WTC11 (cell line): ENCODE measurements around the gene ZBTB37. TPM values are rescaled to one million over a fixed set of nuclear protein-coding genes. Genes with fewer than 3 reads are reported as not detected.
"Not testable (repeated sequence)": the region's sequence is repeated elsewhere in the genome, so short reads cannot be mapped to it uniquely, and the experiment has no call there.

Source experiments
- ATAC-seq: fragments of 200-7000 bp; cut with Tn5 transposase; 2 replicates; pipeline ENCODE4 v1.10.0; 2021; ENCODE audit warnings: mild to moderate bottlenecking, moderate library complexity
- CTCF ChIA-PET: fragments of 300-600 bp; sonication (Branson Sonifier 250); formaldehyde crosslinking; loops from one replicate; lab custom pipeline; 2021; ENCODE audit warnings: antibody characterized with exemption; lab: Charles Lee
- POLR2A ChIA-PET: fragments of 350-600 bp; sonication (Branson Sonifier 250); formaldehyde crosslinking; loops from one replicate; lab custom pipeline; 2021; ENCODE audit warnings: antibody characterized with exemption; lab: Charles Lee
- DNase-seq: peaks from one replicate; pipeline ENCODE4 v3.0.0; 2021; ENCODE audit warnings: low spot score
- H3K27ac Mint-ChIP-seq: 2 replicates; pipeline ENCODE4 v1.8.0; 2021; ENCODE audit warnings: mixed read lengths
- H3K27me3 Mint-ChIP-seq: 2 replicates; pipeline ENCODE4 v1.8.0; 2021; ENCODE audit warnings: low read depth, mild to moderate bottlenecking, moderate library complexity, mixed read lengths
- H3K36me3 Mint-ChIP-seq: 2 replicates; pipeline ENCODE4 v1.8.0; 2021; ENCODE audit warnings: mixed read lengths
- H3K4me1 Mint-ChIP-seq: 2 replicates; pipeline ENCODE4 v1.8.0; 2022; ENCODE audit warnings: mixed read lengths
- H3K4me3 Mint-ChIP-seq: 2 replicates; pipeline ENCODE4 v1.8.0; 2021; ENCODE audit warnings: mild to moderate bottlenecking, moderate library complexity, mixed read lengths
- H3K9me3 Mint-ChIP-seq: 2 replicates; pipeline ENCODE4 v1.8.0; 2021; ENCODE audit warnings: mixed read lengths
- AR ChIP-seq: fragments of 250-450 bp; sonication (Bioruptor Pico); IDR thresholded peaks from 2 replicates; pipeline ENCODE4 v1.9.0; 2021; ENCODE audit warnings: mild to moderate bottlenecking
- CREB1 ChIP-seq: sonication (generic); formaldehyde crosslinking; IDR thresholded peaks from 2 replicates; pipeline ENCODE4 v1.8.0; 2023; ENCODE audit warnings: mild to moderate bottlenecking, missing genetic modification reagents
- ELF4 ChIP-seq: sonication (generic); formaldehyde crosslinking; IDR thresholded peaks from 2 replicates; pipeline ENCODE4 v1.8.1; 2022; ENCODE audit warnings: low read depth, mild to moderate bottlenecking, moderate library complexity, missing genetic modification reagents
- FOXK1 ChIP-seq: sonication (generic); formaldehyde crosslinking; IDR thresholded peaks from 2 replicates; pipeline ENCODE4 v1.8.0; 2022; ENCODE audit warnings: mild to moderate bottlenecking, moderate library complexity, missing genetic modification reagents
- FOXP1 ChIP-seq: sonication (generic); formaldehyde crosslinking; IDR thresholded peaks from 2 replicates; pipeline ENCODE4 v1.8.0; 2022; ENCODE audit warnings: missing genetic modification reagents, mild to moderate bottlenecking, moderate library complexity, borderline replicate concordance
- GTF2I ChIP-seq: fragments of 250-450 bp; sonication (Bioruptor Pico); conservative IDR thresholded peaks from 2 replicates; pipeline ENCODE4 v1.4.0; 2021; ENCODE audit warnings: mild to moderate bottlenecking
- HMGXB4 ChIP-seq: sonication (generic); formaldehyde crosslinking; IDR thresholded peaks from 2 replicates; pipeline ENCODE4 v1.8.1; 2023; ENCODE audit warnings: mild to moderate bottlenecking, moderate library complexity, missing genetic modification reagents
- JUN ChIP-seq: sonication (generic); formaldehyde crosslinking; IDR thresholded peaks from 2 replicates; pipeline ENCODE4 v1.8.0; 2023; ENCODE audit warnings: mild to moderate bottlenecking, missing genetic modification reagents
- PREB ChIP-seq: sonication (generic); formaldehyde crosslinking; IDR thresholded peaks from 2 replicates; pipeline ENCODE4 v1.8.1; 2022; ENCODE audit warnings: mild to moderate bottlenecking, missing genetic modification reagents, moderate library complexity, borderline replicate concordance
- PRRX2 ChIP-seq: fragments of 250-450 bp; sonication (Bioruptor Pico); IDR thresholded peaks from 2 replicates; pipeline ENCODE4 v1.8.0; 2021; ENCODE audit warnings: mild to moderate bottlenecking
- SP1 ChIP-seq: sonication (generic); formaldehyde crosslinking; conservative IDR thresholded peaks from 2 replicates; pipeline ENCODE4 v1.8.1; 2022; ENCODE audit warnings: missing genetic modification reagents
- TP53 ChIP-seq: sonication (generic); formaldehyde crosslinking; IDR thresholded peaks from 2 replicates; pipeline ENCODE4 v1.8.1; 2023; ENCODE audit warnings: mild to moderate bottlenecking, missing genetic modification reagents
- ZNF121 ChIP-seq: sonication (generic); formaldehyde crosslinking; IDR thresholded peaks from 2 replicates; pipeline ENCODE4 v1.8.0; 2023; ENCODE audit warnings: missing genetic modification reagents
- ZNF263 ChIP-seq: sonication (generic); formaldehyde crosslinking; IDR thresholded peaks from 2 replicates; pipeline ENCODE4 v1.8.1; 2022; ENCODE audit warnings: low read depth, mild to moderate bottlenecking, moderate library complexity, missing genetic modification reagents
- ZNF317 ChIP-seq: sonication (generic); formaldehyde crosslinking; IDR thresholded peaks from 2 replicates; pipeline ENCODE4 v1.8.1; 2023; ENCODE audit warnings: low read depth, mild to moderate bottlenecking, moderate library complexity, missing genetic modification reagents, borderline replicate concordance
- ZNF416 ChIP-seq: fragments of 250-450 bp; sonication (Bioruptor Pico); IDR thresholded peaks from 2 replicates; pipeline ENCODE4 v1.9.0; 2021; ENCODE audit warnings: mild to moderate bottlenecking, inconsistent platforms
- total RNA-seq: library from RNA; stranded (reverse); gene quantifications from 3 replicates; pipeline ENCODE4 v1.2.3, GENCODE V29; 2021
- TF ChIP-seq, protein P1 (sequence below): fragments of 250-450 bp; sonication (Bioruptor Pico); conservative IDR thresholded peaks from 2 replicates; pipeline ENCODE4 v1.9.0; 2021; ENCODE audit warnings: mild to moderate bottlenecking
- TF ChIP-seq, protein P2 (sequence below): fragments of 250-450 bp; sonication (Bioruptor Pico); IDR thresholded peaks from 2 replicates; pipeline ENCODE4 v1.8.0; 2021; ENCODE audit warnings: mild to moderate bottlenecking
- TF ChIP-seq, protein P3 (sequence below): sonication (generic); formaldehyde crosslinking; IDR thresholded peaks from 2 replicates; pipeline ENCODE4 v1.8.1; 2023; ENCODE audit warnings: mild to moderate bottlenecking, missing genetic modification reagents, borderline replicate concordance
- TF ChIP-seq, protein P4 (sequence below): sonication (generic); formaldehyde crosslinking; IDR thresholded peaks from 2 replicates; pipeline ENCODE4 v1.8.1; 2023; ENCODE audit warnings: mild to moderate bottlenecking, missing genetic modification reagents, moderate library complexity
- TF ChIP-seq, protein P5 (sequence below): sonication (generic); formaldehyde crosslinking; IDR thresholded peaks from 2 replicates; pipeline ENCODE4 v1.8.1; 2022; ENCODE audit warnings: mild to moderate bottlenecking, moderate library complexity, missing genetic modification reagents

The ZBTB37 gene
- total RNA-seq, 1 experiment from 2014 or later, result 14.4 TPM

GRCh38 chr1:173862146-173862768, 5.9 kb upstream of the ZBTB37 start:
- H3K36me3 Mint-ChIP-seq, result peaks cover 61% of the 10 kb centered on the region
- DNase-seq (peak; percentile 20), ATAC-seq (peak; percentile 35)
- CTCF ChIA-PET, H3K9me3 Mint-ChIP-seq, H3K27me3 Mint-ChIP-seq, H3K4me3 Mint-ChIP-seq: not testable (repeated sequence)
- H3K4me1 Mint-ChIP-seq, result peaks cover 44% of the 10 kb centered on the region
- peak overlapping the region; percentile 100 for H3K27ac Mint-ChIP-seq
- POLR2A ChIA-PET, result interaction anchor here (0.6 to 1.6 kb wide), 7 partner anchors 8 to 445 kb away, joined by 3 to 8 read pairs (median 3); partner anchors contain the start of gene RC3H1
- TF ChIP-seq ZNF121 (CRISPR knock-in tag) (peak; percentile 77), PREB (CRISPR knock-in tag) (0 out of 2 replicates have a peak, but pooled peaks have one; percentile 48), SP1 (0 out of 2 replicates have a peak, but pooled peaks have one; percentile 51), AR (peak; percentile 94), PRRX2 (peak; percentile 98), ZNF416 (CRISPR knock-in tag) (peak; percentile 97), ZNF317 (CRISPR knock-in tag) (peak; percentile 75), FOXP1 (CRISPR knock-in tag) (peak; percentile 30; the same call in 1 of the 2 replicates), JUN (CRISPR knock-in tag) (peak; percentile 23; the same call in 1 of the 2 replicates), ELF4 (CRISPR knock-in tag) (peak; percentile 93), ZNF263 (CRISPR knock-in tag) (0 out of 2 replicates have a peak, but pooled peaks have one; percentile 58), GTF2I (CRISPR knock-in tag) (peak; percentile 62), TP53 (CRISPR knock-in tag) (peak; percentile 48; the same call in 1 of the 2 replicates), FOXK1 (CRISPR knock-in tag) (peak; percentile 32; the same call in 1 of the 2 replicates), HMGXB4 (CRISPR knock-in tag) (peak; percentile 44; the same call in 1 of the 2 replicates), CREB1 (CRISPR knock-in tag) (0 out of 2 replicates have a peak, but pooled peaks have one; percentile 68)
- TF ChIP-seq, protein P1, sequence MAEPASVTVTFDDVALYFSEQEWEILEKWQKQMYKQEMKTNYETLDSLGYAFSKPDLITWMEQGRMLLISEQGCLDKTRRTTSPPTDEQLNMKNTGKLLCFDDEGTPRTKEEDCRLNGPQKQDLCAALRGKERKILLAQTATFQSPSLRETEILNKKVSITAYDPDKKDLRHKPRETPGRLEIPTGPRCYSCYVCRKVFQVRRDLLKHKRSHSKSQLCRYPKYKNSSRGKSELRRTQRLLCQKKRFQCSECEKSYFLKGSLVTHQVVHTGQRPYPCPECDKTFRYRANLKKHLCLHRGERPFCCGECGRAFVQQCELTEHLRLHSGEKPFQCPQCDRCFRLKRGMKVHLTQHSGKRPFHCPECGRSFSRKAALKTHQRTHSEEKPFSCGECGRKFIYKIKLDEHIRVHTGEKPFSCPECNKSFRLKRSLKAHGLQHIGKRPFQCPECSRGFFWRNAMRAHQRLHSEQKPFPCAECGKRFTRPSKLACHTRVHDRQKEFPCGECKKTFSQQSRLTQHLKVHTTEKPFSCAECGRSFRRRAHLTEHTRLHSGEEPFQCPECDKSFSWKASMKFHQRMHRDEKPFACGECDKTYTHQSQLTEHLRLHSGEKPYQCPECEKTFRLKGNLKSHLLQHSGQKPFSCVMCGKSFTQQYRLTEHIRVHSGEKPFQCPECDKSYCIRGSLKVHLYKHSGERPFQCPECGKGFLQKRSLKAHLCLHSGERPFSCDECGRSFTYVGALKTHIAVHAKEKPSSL (CRISPR knock-in tag), result peak; percentile 84
- TF ChIP-seq, protein P2, sequence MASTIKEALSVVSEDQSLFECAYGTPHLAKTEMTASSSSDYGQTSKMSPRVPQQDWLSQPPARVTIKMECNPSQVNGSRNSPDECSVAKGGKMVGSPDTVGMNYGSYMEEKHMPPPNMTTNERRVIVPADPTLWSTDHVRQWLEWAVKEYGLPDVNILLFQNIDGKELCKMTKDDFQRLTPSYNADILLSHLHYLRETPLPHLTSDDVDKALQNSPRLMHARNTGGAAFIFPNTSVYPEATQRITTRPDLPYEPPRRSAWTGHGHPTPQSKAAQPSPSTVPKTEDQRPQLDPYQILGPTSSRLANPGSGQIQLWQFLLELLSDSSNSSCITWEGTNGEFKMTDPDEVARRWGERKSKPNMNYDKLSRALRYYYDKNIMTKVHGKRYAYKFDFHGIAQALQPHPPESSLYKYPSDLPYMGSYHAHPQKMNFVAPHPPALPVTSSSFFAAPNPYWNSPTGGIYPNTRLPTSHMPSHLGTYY (CRISPR knock-in tag), result peak; percentile 95
- TF ChIP-seq, protein P3, sequence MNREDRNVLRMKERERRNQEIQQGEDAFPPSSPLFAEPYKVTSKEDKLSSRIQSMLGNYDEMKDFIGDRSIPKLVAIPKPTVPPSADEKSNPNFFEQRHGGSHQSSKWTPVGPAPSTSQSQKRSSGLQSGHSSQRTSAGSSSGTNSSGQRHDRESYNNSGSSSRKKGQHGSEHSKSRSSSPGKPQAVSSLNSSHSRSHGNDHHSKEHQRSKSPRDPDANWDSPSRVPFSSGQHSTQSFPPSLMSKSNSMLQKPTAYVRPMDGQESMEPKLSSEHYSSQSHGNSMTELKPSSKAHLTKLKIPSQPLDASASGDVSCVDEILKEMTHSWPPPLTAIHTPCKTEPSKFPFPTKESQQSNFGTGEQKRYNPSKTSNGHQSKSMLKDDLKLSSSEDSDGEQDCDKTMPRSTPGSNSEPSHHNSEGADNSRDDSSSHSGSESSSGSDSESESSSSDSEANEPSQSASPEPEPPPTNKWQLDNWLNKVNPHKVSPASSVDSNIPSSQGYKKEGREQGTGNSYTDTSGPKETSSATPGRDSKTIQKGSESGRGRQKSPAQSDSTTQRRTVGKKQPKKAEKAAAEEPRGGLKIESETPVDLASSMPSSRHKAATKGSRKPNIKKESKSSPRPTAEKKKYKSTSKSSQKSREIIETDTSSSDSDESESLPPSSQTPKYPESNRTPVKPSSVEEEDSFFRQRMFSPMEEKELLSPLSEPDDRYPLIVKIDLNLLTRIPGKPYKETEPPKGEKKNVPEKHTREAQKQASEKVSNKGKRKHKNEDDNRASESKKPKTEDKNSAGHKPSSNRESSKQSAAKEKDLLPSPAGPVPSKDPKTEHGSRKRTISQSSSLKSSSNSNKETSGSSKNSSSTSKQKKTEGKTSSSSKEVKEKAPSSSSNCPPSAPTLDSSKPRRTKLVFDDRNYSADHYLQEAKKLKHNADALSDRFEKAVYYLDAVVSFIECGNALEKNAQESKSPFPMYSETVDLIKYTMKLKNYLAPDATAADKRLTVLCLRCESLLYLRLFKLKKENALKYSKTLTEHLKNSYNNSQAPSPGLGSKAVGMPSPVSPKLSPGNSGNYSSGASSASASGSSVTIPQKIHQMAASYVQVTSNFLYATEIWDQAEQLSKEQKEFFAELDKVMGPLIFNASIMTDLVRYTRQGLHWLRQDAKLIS (CRISPR knock-in tag), result peak; percentile 57; the same call in 1 of the 2 replicates
- TF ChIP-seq, protein P4, sequence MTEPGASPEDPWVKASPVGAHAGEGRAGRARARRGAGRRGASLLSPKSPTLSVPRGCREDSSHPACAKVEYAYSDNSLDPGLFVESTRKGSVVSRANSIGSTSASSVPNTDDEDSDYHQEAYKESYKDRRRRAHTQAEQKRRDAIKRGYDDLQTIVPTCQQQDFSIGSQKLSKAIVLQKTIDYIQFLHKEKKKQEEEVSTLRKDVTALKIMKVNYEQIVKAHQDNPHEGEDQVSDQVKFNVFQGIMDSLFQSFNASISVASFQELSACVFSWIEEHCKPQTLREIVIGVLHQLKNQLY (CRISPR knock-in tag), result peak; percentile 95; the same call in 1 of the 2 replicates
- TF ChIP-seq, protein P5, sequence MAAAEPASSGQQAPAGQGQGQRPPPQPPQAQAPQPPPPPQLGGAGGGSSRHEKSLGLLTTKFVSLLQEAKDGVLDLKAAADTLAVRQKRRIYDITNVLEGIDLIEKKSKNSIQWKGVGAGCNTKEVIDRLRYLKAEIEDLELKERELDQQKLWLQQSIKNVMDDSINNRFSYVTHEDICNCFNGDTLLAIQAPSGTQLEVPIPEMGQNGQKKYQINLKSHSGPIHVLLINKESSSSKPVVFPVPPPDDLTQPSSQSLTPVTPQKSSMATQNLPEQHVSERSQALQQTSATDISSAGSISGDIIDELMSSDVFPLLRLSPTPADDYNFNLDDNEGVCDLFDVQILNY (CRISPR knock-in tag), result 0 out of 2 replicates have a peak, but pooled peaks have one; percentile 39
